ENCODE data around the gene ZNF511. TPM values are rescaled to one million over a fixed set of nuclear protein-coding genes. Genes with fewer than 3 reads are reported as not detected.

Gene ZNF511
- total RNA-seq, 1 experiment from 2014 or later: 89.4 TPM

GRCh38 chr10:133350950-133351329, 42.2 kb downstream of the ZNF511 start:
- no peak overlapping the region for H2BK20ac ChIP-seq (ENCODE audit: low read depth, low read length, poor library complexity, severe bottlenecking)
- H3K4me1 ChIP-seq (ENCODE audit: insufficient read depth, low read length): no peaks in the 10 kb centered on the region
- H3K56ac ChIP-seq (ENCODE audit: insufficient read length, low read depth, low read length): no peak overlapping the region
- no peaks in the 10 kb centered on the region for H3K9me3 ChIP-seq (ENCODE audit: control insufficient read depth, low read depth, low read length)
- WGBS (ENCODE audit: extremely low coverage, insufficient read length, low lambda C conversion rate): no CpG with 5 or more reads among the region's 13 CpGs
- no peak for TF ChIP-seq CTCF (conservative IDR thresholded peaks at IDR 0.05)
- no peak overlapping the region for H3K18ac ChIP-seq (ENCODE audit: insufficient read length, low read depth, low read length)
- no peak overlapping the region for H2AFZ ChIP-seq (ENCODE audit: low read length)
- H3K36me3 Mint-ChIP-seq (ENCODE audit: insufficient read depth in 1 of 3, low read depth in 3 of 3): peaks cover 0 to 3% (median 0%) of the 10 kb centered on the region in 3 experiments; a peak in 1 of 7 replicates
- no peak overlapping the region for H3K4me3 Mint-ChIP-seq
- H3K79me2 ChIP-seq (ENCODE audit: insufficient read depth, low read length): no peaks in the 10 kb centered on the region
- no peaks in the 10 kb centered on the region for H3K79me1 ChIP-seq (ENCODE audit: insufficient read depth, low read depth, low read length, poor library complexity, severe bottlenecking)
- H3K14ac ChIP-seq (ENCODE audit: insufficient read depth, low read length): no peak overlapping the region
- peaks cover 6% of the 10 kb centered on the region for H3K27me3 Mint-ChIP-seq (ENCODE audit: low read depth)
- H3K27ac Mint-ChIP-seq: no peak overlapping the region
- DNase-seq: no peak
- H3K27ac ChIP-seq (ENCODE audit: insufficient read length, low read depth, low read length): no peak overlapping the region
- no peak overlapping the region for H4K8ac ChIP-seq (replicated peaks; ENCODE audit: insufficient read length, low read depth, low read length)
- H2AK5ac ChIP-seq (ENCODE audit: insufficient read length, low read length): no peak overlapping the region
- no peak overlapping the region for H2BK15ac ChIP-seq (ENCODE audit: low read depth, low read length)
- no peaks in the 10 kb centered on the region for H3K23me2 ChIP-seq (ENCODE audit: insufficient read length, low read depth, low read length, poor library complexity, severe bottlenecking)
- no peak overlapping the region for H4K91ac ChIP-seq (ENCODE audit: insufficient read length, low read depth, low read length)
- H4K20me1 ChIP-seq (ENCODE audit: control insufficient read depth, insufficient read depth, insufficient read length): no peaks in the 10 kb centered on the region
- no peak overlapping the region for H3K4me2 ChIP-seq (ENCODE audit: insufficient read depth, insufficient read length, low read length)
- H3K4ac ChIP-seq (ENCODE audit: low read depth, low read length): no peak overlapping the region
- H2BK12ac ChIP-seq (ENCODE audit: insufficient read length, low read depth, low read length): no peak overlapping the region
- H3K9ac ChIP-seq (ENCODE audit: extremely low read depth, insufficient read length, low read length): no peak overlapping the region
- no peak overlapping the region for H3K23ac ChIP-seq (ENCODE audit: insufficient read length, low read depth, low read length)
- H3K4me1 Mint-ChIP-seq: peaks cover 2 to 21% of the 10 kb centered on the region in 2 experiments; a peak in 2 of 4 replicates
- H2BK5ac ChIP-seq (ENCODE audit: insufficient read length, low read length): no peak overlapping the region
- no peak overlapping the region for H4K5ac ChIP-seq (ENCODE audit: insufficient read length, low read depth, low read length)
- no peaks in the 10 kb centered on the region for H3K9me3 Mint-ChIP-seq
- no peak overlapping the region for H2BK120ac ChIP-seq (ENCODE audit: low read depth, low read length, poor library complexity, severe bottlenecking)
- no peak overlapping the region for H3T11ph ChIP-seq (ENCODE audit: low read length)
- H3K27me3 ChIP-seq (ENCODE audit: insufficient read depth, low read length): no peaks in the 10 kb centered on the region; the same call in 1 of the 2 replicates
